Spinal cord (tissue), 10 donors: ENCODE measurements around the gene TRAPPC12. TPM values are rescaled to one million over a fixed set of nuclear protein-coding genes. Genes with fewer than 3 reads are reported as not detected.
A peak's percentile ranks its signal among the peaks of the same experiment; 100 is the strongest.

Source experiments
- DNase-seq, 6 donors: peaks; one replicate each; pipeline versions ENCODE4 v3.0.0 to v3.0.0-alpha.2; 2013 to 2015; ENCODE audit warnings: low spot score in 6 of 6, low read depth in 4 of 6
- H3K27ac ChIP-seq: one replicate; pipeline ENCODE4 v1.5.1; 2013; ENCODE audit warnings: low read depth, low read length, control low read depth
- H3K27me3 ChIP-seq: one replicate; pipeline ENCODE4 v1.6.1; 2013; ENCODE audit warnings: low read length; ENCODE audit not compliant: control insufficient read depth, insufficient read depth
- H3K36me3 ChIP-seq: one replicate; pipeline ENCODE4 v1.6.1; 2013; ENCODE audit warnings: low read length; ENCODE audit not compliant: control insufficient read depth, insufficient read depth
- H3K4me1 ChIP-seq: one replicate; pipeline ENCODE4 v1.6.1; 2013; ENCODE audit warnings: low read length; ENCODE audit not compliant: control insufficient read depth, insufficient read depth
- H3K4me3 ChIP-seq: one replicate; pipeline ENCODE4 v1.5.1; 2013; ENCODE audit warnings: low read depth, low read length, control low read depth
- H3K9me3 ChIP-seq: one replicate; pipeline ENCODE4 v1.6.1; 2013; ENCODE audit warnings: low read length; ENCODE audit not compliant: control insufficient read depth, insufficient read depth
- WGBS: methylation state at CpG from one replicate; pipeline ENCODE4 v1.1.5; 2013; ENCODE audit warnings: missing lambda C conversion rate; ENCODE audit not compliant: insufficient coverage; 5-methylcytosine and 5-hydroxymethylcytosine counted together
- polyA plus RNA-seq, 2 donors: library from polyadenylated mRNA; unstranded; fragments of 120-200 nt; gene quantifications; one replicate each; pipeline ENCODE4 v1.2.1, GENCODE V29; 2013; ENCODE audit not compliant: insufficient read length in 2 of 2
- total RNA-seq, 2 donors: library from RNA; depleted of rRNA in 1 of 2; stranded (reverse); fragments of 120-200 nt in 1 of 2; fragments of >200 nt in 1 of 2; gene quantifications; one replicate each; pipeline versions ENCODE4 v1.2.3 to v1.2.4, GENCODE V29; 2013 to 2014
- donor health status: healthy.

Gene TRAPPC12
- total and polyA plus RNA-seq, 4 donors = 56.3 to 139 (median 97.7) TPM

- DNase-seq = no peak
- 95% methylated on average over 13 of the region's 14 CpGs for WGBS
- H3K27me3 ChIP-seq = no peaks in the 10 kb centered on the region
- peaks cover 6% of the 10 kb centered on the region for H3K4me1 ChIP-seq
- peaks cover 50% of the 10 kb centered on the region for H3K36me3 ChIP-seq
- no peaks in the 10 kb centered on the region for H3K9me3 ChIP-seq
- H3K27ac ChIP-seq = no peak overlapping the region
- no peak overlapping the region for H3K4me3 ChIP-seq
Observed at GRCh38 chr2:3426615-3427014, 47.1 kb downstream of the TRAPPC12 start.

DNA sequence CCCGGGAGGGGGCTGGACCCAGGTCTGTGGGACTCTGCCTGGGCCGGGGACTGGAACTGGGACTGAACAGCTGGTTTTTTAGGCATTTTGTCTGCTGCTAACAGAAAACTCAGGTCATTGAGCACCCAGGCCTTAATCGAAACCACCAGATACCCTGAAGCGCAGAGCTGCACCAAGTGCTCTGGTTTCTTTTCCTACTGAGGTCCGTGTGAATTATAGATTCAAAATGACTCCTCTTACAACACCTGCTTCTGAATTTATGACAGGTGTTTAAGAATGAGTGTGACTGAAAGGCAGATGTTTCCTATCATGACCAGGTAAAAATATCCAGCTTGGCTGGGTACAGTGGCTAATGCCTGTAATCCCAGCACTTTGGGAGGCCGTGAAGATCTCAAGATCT is 47.8 kb downstream of the TRAPPC12 start:
- Histone ChIP-seq H3K9me3 (no peaks in the 10 kb centered on the region), H3K27me3 (no peaks in the 10 kb centered on the region), H3K27ac (no peak overlapping the region), H3K36me3 (peaks cover 43% of the 10 kb centered on the region), H3K4me3 (no peak overlapping the region), H3K4me1 (no peaks in the 10 kb centered on the region)
- WGBS = 90% methylated on average over 4 of the region's 6 CpGs
- no peak for DNase-seq

GRCh38 chr2:3428577-3428976 is 49.1 kb downstream of the TRAPPC12 start:
- H3K27ac ChIP-seq = no peak overlapping the region
- no peaks in the 10 kb centered on the region for H3K9me3 ChIP-seq
- WGBS = 96% methylated on average over 9 of the region's 10 CpGs

DNA sequence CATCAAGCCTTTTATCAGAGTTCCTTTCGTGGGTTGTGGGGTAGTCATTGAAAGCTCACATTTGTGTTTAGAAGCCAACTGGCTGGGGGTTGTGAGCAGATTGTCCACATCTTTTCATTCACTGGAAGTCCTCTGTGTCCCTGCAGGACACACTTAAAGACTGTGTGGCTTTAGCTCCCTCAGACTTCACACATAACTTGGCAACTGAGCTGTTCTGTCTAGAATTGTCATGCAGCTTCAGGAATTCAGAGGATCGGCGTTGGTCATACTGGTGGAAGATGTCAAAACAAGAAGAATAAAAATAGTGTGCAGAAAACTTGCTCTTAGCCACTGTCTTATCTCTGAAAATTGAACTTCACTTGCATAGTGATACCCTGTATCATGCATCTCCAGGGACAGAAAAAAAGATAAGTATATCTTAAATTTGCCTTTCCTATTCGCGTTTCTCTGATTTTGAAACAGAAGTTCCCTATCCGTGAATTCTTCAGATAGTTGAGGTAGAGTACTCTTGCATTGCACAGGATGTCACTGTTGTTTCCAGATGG is 49.6 kb downstream of the TRAPPC12 start:
- DNase-seq = peak in 1 of 6 donors; percentile 71
- Histone ChIP-seq H3K4me1 (peaks cover 14% of the 10 kb centered on the region), H3K27ac (no peak overlapping the region), H3K4me3 (no peak overlapping the region), H3K36me3 (peaks cover 29% of the 10 kb centered on the region), H3K9me3 (no peaks in the 10 kb centered on the region), H3K27me3 (no peaks in the 10 kb centered on the region)
- WGBS = 50% methylated on average over 1 of the region's 6 CpGs

More at GRCh38 chr2:3428577-3428976, 49.1 kb downstream of the TRAPPC12 start:
- Histone ChIP-seq H3K4me3 (no peak overlapping the region), H3K4me1 (peaks cover 9% of the 10 kb centered on the region), H3K27me3 (no peaks in the 10 kb centered on the region), H3K36me3 (peaks cover 34% of the 10 kb centered on the region)
- no peak for DNase-seq

- peaks cover 25% of the 10 kb centered on the region for H3K4me1 ChIP-seq
- DNase-seq = no peak
- H3K4me3 ChIP-seq = no peak overlapping the region
- WGBS = no CpG with 5 or more reads among the region's 6 CpGs
- H3K27me3 ChIP-seq = no peaks in the 10 kb centered on the region
- H3K27ac ChIP-seq = no peak overlapping the region
- H3K9me3 ChIP-seq = no peaks in the 10 kb centered on the region
- peaks cover 28% of the 10 kb centered on the region for H3K36me3 ChIP-seq
Observed at GRCh38 chr2:3430172-3430571, 50.7 kb downstream of the TRAPPC12 start.

DNA sequence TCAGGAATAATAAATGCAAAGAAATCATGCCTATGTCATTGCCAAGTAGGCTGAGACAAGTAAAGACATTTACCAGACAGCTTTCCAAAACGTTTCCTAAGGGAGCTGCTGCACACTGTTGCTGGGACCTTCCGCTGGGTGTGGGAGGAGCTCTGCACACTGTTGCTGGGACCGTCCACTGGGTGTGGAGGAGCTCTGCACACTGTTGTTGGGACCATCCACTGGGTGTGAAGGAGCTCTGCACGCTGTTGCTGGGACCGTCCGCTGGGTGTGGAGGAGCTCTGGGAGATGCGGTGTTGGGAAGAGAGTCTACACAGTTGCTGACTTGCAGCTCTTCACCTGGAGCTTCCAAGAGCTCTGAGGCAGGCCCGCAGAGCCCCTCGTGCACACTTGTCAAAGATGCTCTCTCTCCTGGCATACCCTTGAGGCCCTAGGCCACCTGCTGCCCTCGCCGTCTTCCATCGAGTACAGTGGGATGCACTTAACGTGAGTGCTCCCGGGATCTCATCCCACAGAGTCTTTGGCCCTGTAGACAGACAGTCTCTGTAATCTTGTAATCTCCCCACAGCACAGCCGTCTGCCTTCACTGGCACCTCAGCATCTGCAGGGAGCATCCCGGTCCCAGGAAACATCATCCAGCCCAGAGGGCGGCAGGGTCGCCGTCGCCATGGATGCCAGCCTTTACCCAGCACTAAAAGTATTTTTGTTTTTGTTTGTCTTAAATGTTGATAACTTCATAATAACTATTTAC is 51.4 kb downstream of the TRAPPC12 start:
- Histone ChIP-seq H3K4me1 (peaks cover 25% of the 10 kb centered on the region), H3K4me3 (no peak overlapping the region), H3K27me3 (no peaks in the 10 kb centered on the region), H3K36me3 (peaks cover 26% of the 10 kb centered on the region), H3K27ac (no peak overlapping the region), H3K9me3 (no peaks in the 10 kb centered on the region)
- no peak for DNase-seq
- WGBS = 87% methylated on average over 14 of the region's 20 CpGs

- Histone ChIP-seq H3K36me3 (peaks cover 18% of the 10 kb centered on the region), H3K27ac (no peak overlapping the region), H3K9me3 (no peaks in the 10 kb centered on the region), H3K27me3 (no peaks in the 10 kb centered on the region), H3K4me3 (no peak overlapping the region), H3K4me1 (peaks cover 25% of the 10 kb centered on the region)
- no peak for DNase-seq
- WGBS = 84% methylated on average over 5 of the region's 6 CpGs
Observed at GRCh38 chr2:3432067-3432466, 52.6 kb downstream of the TRAPPC12 start.

GRCh38 chr2:3432693-3433338 is 53.3 kb downstream of the TRAPPC12 start:
- Histone ChIP-seq H3K27ac (peak overlapping the region; percentile 36), H3K36me3 (peaks cover 16% of the 10 kb centered on the region), H3K27me3 (no peaks in the 10 kb centered on the region), H3K4me1 (peaks cover 25% of the 10 kb centered on the region), H3K4me3 (no peak overlapping the region), H3K9me3 (no peaks in the 10 kb centered on the region)
- WGBS = 74% methylated on average over 6 of the region's 10 CpGs
- no peak for DNase-seq

DNA sequence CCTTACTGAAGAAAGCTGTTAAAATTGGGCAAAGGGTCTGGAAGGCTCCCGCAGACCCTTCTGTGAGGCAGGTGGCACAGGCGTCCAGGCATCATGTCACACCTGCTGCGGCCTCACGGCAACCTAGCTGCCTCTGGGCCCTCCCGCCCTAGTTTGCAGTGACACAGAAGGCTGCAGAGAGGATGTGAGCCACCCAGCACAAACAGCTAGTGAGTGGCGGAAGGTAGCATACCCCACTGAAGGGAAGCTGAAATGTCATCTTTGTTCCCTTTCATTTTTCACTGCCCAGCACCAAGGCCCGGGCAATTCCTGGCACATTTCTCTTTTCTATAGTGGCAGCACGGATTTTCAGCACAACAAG is 53.8 kb downstream of the TRAPPC12 start:
- H3K36me3 ChIP-seq = peaks cover 16% of the 10 kb centered on the region
- peaks cover 25% of the 10 kb centered on the region for H3K4me1 ChIP-seq
- peak in 1 of 6 donors; percentile 43 for DNase-seq
- H3K27me3 ChIP-seq = no peaks in the 10 kb centered on the region
- H3K4me3 ChIP-seq = no peak overlapping the region
- 63% methylated on average over 5 of the region's 8 CpGs for WGBS
- H3K9me3 ChIP-seq = no peaks in the 10 kb centered on the region
- peak overlapping the region; percentile 36 for H3K27ac ChIP-seq
